Coronary artery (tissue), 2 donors: Measurements from ENCODE around the gene USP34.

Experiments used
- DNase-seq: peaks from one replicate; pipeline ENCODE4 v3.0.0-alpha.2; 2017; ENCODE audit warnings: low spot score
- H3K27ac ChIP-seq, 2 donors: fragments of 200-600 bp; sonication (generic); one replicate each; pipeline ENCODE4 v1.5.1; 2016 to 2019
- H3K4me3 ChIP-seq: fragments of 200-600 bp; sonication (generic); 2 replicates; pipeline ENCODE4 v1.5.1; 2016; ENCODE audit warnings: mild to moderate bottlenecking, moderate library complexity
- CTCF ChIP-seq: fragments of 200-600 bp; sonication (generic); IDR thresholded peaks from one replicate; pipeline ENCODE4 v1.5.1; 2019; ENCODE audit warnings: antibody characterized with exemption

USP34 gene

DNA sequence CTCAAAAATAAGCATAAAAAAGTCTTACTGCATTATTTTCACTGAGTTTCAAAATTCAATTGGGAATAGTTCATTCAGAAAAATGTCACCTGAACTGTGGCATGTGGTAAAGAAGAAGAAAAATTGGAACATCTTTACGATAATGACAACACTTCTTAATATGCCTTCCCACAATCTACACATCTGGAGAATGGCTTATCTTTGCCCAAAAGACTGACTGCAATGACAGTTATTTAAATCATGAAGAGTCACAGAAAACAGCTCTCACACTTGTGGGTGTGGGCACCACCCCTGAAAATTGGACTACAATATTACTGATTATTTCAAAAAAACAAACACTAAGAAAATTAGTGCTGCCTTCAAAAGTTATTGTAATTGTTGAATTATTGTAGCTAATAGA is 152.3 kb downstream of the USP34 start:
- no peak for DNase-seq
- Histone ChIP-seq H3K4me3 (no peak overlapping the region), H3K27ac (no peak overlapping the region)
- no peak for TF ChIP-seq CTCF

DNA sequence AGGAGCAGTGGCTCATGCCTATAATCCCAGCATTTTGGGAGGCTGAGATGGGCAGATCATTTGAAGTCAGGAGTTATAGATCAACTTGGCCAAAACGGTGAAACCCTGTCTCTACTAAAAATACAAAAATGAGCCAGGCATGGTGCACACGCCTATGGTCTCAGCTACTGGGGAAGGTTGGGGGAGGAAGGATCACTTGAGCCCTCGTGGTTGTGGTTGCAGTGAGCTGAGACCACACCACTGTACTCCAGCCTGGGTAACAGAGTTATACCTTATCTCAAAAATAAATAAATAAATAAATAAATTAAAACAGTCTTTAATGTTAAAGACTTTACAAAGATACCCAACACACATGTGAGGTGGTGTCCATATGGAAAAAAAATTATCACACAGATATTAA is 174.9 kb downstream of the USP34 start:
- H3K4me3 ChIP-seq = no peak overlapping the region
- DNase-seq = no peak
- no peak overlapping the region for H3K27ac ChIP-seq
- no peak for TF ChIP-seq CTCF

DNA sequence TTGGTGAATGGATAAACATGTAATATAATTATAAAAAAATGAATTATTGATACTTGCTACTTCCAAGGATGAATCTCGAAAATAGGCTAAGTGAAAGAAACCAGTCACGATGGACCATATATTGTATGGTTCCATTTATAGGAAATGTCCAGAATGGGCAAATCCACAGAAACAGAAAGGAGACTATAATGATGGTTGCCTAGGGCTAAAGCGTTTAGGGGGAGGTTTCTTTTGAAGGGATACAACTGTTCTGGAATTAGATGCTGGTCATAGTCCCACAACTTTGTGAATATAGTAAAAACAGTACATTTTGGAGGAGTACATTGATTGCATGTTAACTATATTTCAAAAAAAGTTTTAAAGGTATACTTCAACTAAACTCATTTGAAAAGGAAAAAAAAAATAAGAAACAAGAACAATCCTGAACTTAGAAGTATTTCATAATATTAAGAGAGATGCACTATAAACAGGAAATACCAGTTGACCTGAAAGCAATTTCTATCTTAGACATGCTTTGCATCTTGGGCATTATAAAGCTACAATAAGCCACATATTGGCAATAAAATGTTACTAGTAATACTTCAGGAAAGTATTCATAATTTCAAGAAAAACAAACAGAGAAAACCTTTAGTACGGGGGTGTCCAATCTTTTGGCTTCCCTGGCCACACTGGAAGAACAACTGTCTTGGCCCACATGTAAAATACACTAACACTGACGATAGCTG is 178.9 kb downstream of the USP34 start:
- no peak overlapping the region for H3K4me3 ChIP-seq
- no peak for DNase-seq
- H3K27ac ChIP-seq = no peak overlapping the region
- no peak for TF ChIP-seq CTCF

DNA sequence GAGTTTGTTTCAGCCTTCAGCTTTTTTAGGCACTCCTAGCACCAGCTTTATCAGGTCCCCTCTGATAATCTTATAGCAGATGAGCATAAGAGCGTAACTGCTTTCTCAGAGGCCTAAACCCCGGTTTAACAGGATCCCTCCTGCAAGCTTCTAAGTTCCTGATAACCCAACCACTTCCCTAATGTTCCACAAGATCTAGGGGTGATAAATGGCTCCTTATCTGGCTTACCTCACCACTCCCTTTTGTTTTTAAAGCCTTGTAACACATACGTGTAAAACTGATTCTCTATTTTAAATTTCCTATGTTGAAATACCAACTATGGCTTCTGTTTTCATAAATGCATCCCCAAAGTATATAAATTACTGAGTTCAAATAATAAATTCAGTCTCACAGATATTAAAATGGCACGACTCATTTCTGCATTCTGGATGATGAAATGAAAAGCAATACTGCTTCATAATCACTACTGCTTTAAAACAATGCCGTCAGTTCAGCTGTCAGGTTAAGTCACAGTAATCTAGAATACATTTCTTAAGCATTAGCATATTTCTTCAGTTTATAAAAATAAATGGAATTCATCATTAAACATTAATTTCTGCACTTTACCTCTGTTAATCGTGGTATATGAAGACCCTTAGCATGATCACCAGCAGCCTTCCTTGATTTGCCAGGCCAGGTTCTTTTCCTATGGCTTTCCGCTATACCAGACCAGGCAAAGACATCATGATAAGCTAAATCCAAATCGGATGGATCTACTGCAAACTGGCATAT is 182.6 kb downstream of the USP34 start:
- Histone ChIP-seq H3K27ac (no peak overlapping the region), H3K4me3 (no peak overlapping the region)
- no peak for TF ChIP-seq CTCF
- DNase-seq = no peak

DNA sequence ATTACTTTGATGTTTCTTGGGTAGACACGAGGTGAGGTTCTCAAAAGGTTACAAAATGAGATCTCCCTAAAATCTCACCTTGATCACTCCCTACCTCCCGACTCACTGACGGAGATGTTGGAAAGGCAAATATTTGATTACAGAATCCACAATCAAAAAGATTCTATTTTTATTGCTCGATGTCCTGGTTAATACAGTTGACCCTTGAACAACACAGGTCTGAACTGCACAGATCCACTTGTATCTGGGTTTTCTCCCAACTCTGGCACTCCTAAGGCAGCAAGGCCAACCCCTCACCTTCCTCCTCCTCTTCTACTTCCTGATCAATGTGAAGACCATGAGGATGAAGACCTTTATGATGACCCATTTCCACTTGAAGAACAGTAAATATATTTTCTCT is 183.6 kb downstream of the USP34 start:
- no peak for DNase-seq
- no peak for TF ChIP-seq CTCF
- no peak overlapping the region for H3K27ac ChIP-seq
- H3K4me3 ChIP-seq = no peak overlapping the region

DNA sequence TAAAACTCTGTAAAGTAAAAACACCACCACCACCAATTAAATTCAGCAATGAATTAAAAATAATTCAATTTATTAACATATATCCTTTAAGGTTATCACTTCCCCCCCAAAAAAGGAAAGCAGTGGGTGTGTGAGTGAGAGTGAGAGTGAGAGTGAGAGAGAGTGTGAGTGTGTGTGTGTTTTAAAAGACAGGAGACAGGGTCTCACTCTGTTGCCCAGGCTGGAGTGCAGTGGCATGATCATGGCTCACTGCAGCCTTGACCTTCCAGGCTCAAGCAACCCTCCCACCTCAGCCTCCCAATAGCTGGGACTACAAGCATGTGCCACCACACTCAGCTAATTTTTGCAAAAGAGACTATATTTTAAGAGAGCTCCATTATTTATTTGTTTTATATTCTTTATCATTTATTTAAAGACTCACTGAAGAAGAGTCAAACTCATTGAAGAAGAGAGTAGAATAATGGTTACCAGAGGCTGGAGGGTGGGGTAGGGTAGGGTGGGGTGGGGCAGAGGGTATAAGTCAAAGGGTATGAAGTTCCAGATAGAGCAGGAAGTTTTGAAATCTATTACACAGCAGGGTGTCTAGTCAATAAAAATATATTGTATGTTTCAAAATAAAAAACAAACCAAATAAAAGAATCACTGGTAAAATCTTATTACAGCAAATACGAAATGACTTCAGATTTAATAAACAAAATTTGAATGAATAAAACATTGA is 187.3 kb downstream of the USP34 start:
- no peak for DNase-seq
- no peak overlapping the region for H3K27ac ChIP-seq
- no peak for TF ChIP-seq CTCF
- H3K4me3 ChIP-seq = no peak overlapping the region
